MM.1S (cell line): ENCODE measurements around the gene SLC25A31.

Source experiments
- EZH2 ChIP-seq: fragments of 300-600 bp; sonication (generic); optimal IDR thresholded peaks from 2 replicates; pipeline ENCODE3; 2017; ENCODE audit warnings: low read depth, mild to moderate bottlenecking, antibody characterized with exemption, low read length, mixed read lengths
- TF ChIP-seq, protein P1 (sequence below): fragments of 300-600 bp; sonication (generic); IDR thresholded peaks from 2 replicates; pipeline ENCODE4 v1.5.1; 2016; ENCODE audit warnings: antibody characterized with exemption, low read length, mixed read lengths

- TF ChIP-seq, protein P1, sequence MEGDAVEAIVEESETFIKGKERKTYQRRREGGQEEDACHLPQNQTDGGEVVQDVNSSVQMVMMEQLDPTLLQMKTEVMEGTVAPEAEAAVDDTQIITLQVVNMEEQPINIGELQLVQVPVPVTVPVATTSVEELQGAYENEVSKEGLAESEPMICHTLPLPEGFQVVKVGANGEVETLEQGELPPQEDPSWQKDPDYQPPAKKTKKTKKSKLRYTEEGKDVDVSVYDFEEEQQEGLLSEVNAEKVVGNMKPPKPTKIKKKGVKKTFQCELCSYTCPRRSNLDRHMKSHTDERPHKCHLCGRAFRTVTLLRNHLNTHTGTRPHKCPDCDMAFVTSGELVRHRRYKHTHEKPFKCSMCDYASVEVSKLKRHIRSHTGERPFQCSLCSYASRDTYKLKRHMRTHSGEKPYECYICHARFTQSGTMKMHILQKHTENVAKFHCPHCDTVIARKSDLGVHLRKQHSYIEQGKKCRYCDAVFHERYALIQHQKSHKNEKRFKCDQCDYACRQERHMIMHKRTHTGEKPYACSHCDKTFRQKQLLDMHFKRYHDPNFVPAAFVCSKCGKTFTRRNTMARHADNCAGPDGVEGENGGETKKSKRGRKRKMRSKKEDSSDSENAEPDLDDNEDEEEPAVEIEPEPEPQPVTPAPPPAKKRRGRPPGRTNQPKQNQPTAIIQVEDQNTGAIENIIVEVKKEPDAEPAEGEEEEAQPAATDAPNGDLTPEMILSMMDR: no peak
- TF ChIP-seq EZH2: no peak
These were observed 80.4 kb downstream of the SLC25A31 start for GRCh38 chr4:127810551-127810950.
